Neuronal stem cell (in vitro differentiated cells): ENCODE measurements around the gene ADAM12.
A peak's percentile ranks its signal among the peaks of the same experiment; 100 is the strongest.

Experiments
- DNase-seq: peaks from one replicate; pipeline ENCODE4 v3.0.0-alpha.2; 2013; ENCODE audit warnings: low spot score
- H2AFZ ChIP-seq: one replicate; pipeline ENCODE4 v1.6.1; 2013; ENCODE audit warnings: mild to moderate bottlenecking, low read length, inconsistent platforms
- H2AK5ac ChIP-seq: 2 replicates; pipeline ENCODE4 v1.6.1; 2013; ENCODE audit warnings: low read depth, mild to moderate bottlenecking, inconsistent platforms, low read length, moderate library complexity, mixed read lengths
- H2BK120ac ChIP-seq: 2 replicates; pipeline ENCODE4 v1.6.1; 2013; ENCODE audit warnings: low read depth, mild to moderate bottlenecking, inconsistent platforms, low read length, moderate library complexity, mixed read lengths
- H2BK12ac ChIP-seq: one replicate; pipeline ENCODE4 v1.6.1; 2013; ENCODE audit warnings: low read length, inconsistent platforms
- H2BK15ac ChIP-seq: 2 replicates; pipeline ENCODE4 v1.6.1; 2013; ENCODE audit warnings: mild to moderate bottlenecking, low read length, inconsistent platforms, mixed read lengths
- H2BK5ac ChIP-seq: one replicate; pipeline ENCODE4 v1.6.1; 2013; ENCODE audit warnings: inconsistent platforms, mild to moderate bottlenecking, low read length, moderate library complexity
- H3K14ac ChIP-seq: one replicate; pipeline ENCODE4 v1.6.1; 2013; ENCODE audit warnings: low read length, inconsistent platforms
- H3K18ac ChIP-seq: 2 replicates; pipeline ENCODE4 v1.6.1; 2013; ENCODE audit warnings: low read length, inconsistent platforms
- H3K23ac ChIP-seq: 2 replicates; pipeline ENCODE4 v1.6.1; 2013; ENCODE audit warnings: low read depth, mild to moderate bottlenecking, mixed read lengths, low read length, inconsistent platforms; ENCODE audit not compliant: poor library complexity
- H3K27ac ChIP-seq: replicated peaks from 3 replicates; pipeline ENCODE4 v1.5.1; 2013; ENCODE audit warnings: low read length, inconsistent platforms
- H3K27me3 ChIP-seq, 3 experiments: 2 replicates each; pipeline ENCODE4 v1.6.1; 2013; ENCODE audit warnings: low read length in 3 of 3, mild to moderate bottlenecking in 2 of 3, inconsistent platforms in 1 of 3, low read depth in 1 of 3, mixed read lengths in 1 of 3, moderate library complexity in 1 of 3; ENCODE audit not compliant: control insufficient read depth in 3 of 3, insufficient read depth in 3 of 3
- H3K36me3 ChIP-seq, 2 donors: replicated peaks in 1 of 2; 2 replicates each; pipeline ENCODE4 v1.6.1; 2013; ENCODE audit warnings: low read length in 2 of 2; ENCODE audit not compliant: control insufficient read depth in 2 of 2, insufficient read depth in 2 of 2
- H3K4ac ChIP-seq: 2 replicates; pipeline ENCODE4 v1.6.1; 2013; ENCODE audit warnings: inconsistent platforms, mild to moderate bottlenecking, low read length, moderate library complexity
- H3K4me1 ChIP-seq, 2 donors: 1 replicate in 1 of 2; 2 replicates in 1 of 2; pipeline ENCODE4 v1.6.1; 2013; ENCODE audit warnings: low read length in 2 of 2, low read depth in 1 of 2; ENCODE audit not compliant: control insufficient read depth in 2 of 2, insufficient read depth in 1 of 2
- H3K4me2 ChIP-seq: one replicate; pipeline ENCODE4 v1.6.1; 2013; ENCODE audit warnings: mild to moderate bottlenecking, low read length, inconsistent platforms; ENCODE audit not compliant: insufficient read depth, poor library complexity, severe bottlenecking
- H3K4me3 ChIP-seq, 2 donors: 2 replicates each; pipeline ENCODE4 v1.5.1; 2013; ENCODE audit warnings: low read length in 2 of 2, mild to moderate bottlenecking in 2 of 2, inconsistent platforms in 1 of 2, moderate library complexity in 1 of 2
- H3K79me1 ChIP-seq: one replicate; pipeline ENCODE4 v1.6.1; 2013; ENCODE audit warnings: low read depth, mild to moderate bottlenecking, inconsistent platforms, low read length, moderate library complexity
- H3K9ac ChIP-seq: one replicate; pipeline ENCODE4 v1.6.1; 2013; ENCODE audit warnings: mild to moderate bottlenecking, low read depth, low read length, inconsistent platforms; ENCODE audit not compliant: poor library complexity
- H3K9me3 ChIP-seq, 2 donors: replicated peaks in 1 of 2; 2 replicates each; pipeline versions ENCODE3 to v1.6.1; 2013; ENCODE audit warnings: low read length in 2 of 2, mild to moderate bottlenecking in 2 of 2, inconsistent platforms in 1 of 2, low read depth in 1 of 2, mixed read lengths in 1 of 2, moderate library complexity in 1 of 2; ENCODE audit not compliant: control insufficient read depth in 2 of 2, insufficient read depth in 1 of 2
- H4K8ac ChIP-seq: one replicate; pipeline ENCODE4 v1.6.1; 2013; ENCODE audit warnings: low read depth, mild to moderate bottlenecking, inconsistent platforms, low read length, moderate library complexity
- H4K91ac ChIP-seq: one replicate; pipeline ENCODE4 v1.6.1; 2013; ENCODE audit warnings: low read length, low read depth, mild to moderate bottlenecking, inconsistent platforms; ENCODE audit not compliant: poor library complexity
- WGBS, 2 donors: extraction: QIAGEN DNeasy Blood & Tissue Kit; methylation state at CpG; one replicate each; pipeline ENCODE4 v1.1.7; 2013; ENCODE audit warnings: missing lambda C conversion rate in 2 of 2, mixed read lengths in 1 of 2; ENCODE audit not compliant: insufficient read length in 2 of 2, insufficient replicate concordance in 1 of 2; ENCODE audit errors: extremely low coverage in 2 of 2; 5-methylcytosine and 5-hydroxymethylcytosine counted together

The ADAM12 gene

DNA sequence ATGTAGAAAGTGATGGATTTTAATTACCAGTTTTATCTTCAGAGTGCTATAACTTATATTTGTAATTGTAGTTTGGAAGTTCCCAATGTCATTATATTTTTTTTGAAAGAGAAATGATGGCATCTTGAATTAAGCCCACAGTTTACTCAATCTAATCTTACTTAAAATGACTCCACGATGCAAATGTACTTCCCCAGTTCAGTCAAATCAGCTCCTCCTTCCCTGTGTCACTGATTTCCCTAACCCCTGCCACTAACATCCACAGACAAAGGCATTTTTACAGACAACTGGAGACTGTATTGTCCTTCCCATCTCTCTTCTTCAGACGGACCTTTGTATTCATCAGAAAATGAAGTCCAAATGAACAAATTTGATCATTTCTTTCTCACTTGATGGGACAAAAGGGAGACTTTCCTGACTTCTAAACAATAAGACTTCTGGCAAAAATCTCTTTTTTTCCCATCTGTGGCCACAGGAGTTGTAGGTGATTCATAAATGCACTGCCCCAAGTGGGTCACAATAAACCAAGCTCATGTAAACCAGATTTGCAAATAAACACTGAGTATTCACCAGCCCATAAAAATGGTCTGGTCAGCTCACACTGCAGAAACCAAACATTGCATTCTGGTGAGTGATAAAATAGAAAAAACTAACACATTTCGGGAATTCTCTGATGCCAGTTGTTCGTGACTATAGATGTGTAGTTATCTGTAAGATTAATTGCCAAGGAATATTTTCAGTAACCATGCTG lies 329.0 kb downstream of the ADAM12 start:
- Histone ChIP-seq H3K23ac (no peak overlapping the region), H4K8ac (no peak overlapping the region), H3K27me3 (no peaks in the 10 kb centered on the region), H3K4me3 (no peak overlapping the region), H3K14ac (no peak overlapping the region), H3K18ac (no peak overlapping the region), H2BK120ac (no peak overlapping the region), H3K27ac (no peak overlapping the region), H3K79me1 (no peaks in the 10 kb centered on the region), H3K9ac (no peak overlapping the region), H3K4me1 (peaks cover 7 to 42% of the 10 kb centered on the region in 2 donors), H2AK5ac (no peak overlapping the region), H3K36me3 (no peaks in the 10 kb centered on the region), H3K9me3 (peaks cover 0 to 8% of the 10 kb centered on the region in 2 donors), H2AFZ (peak overlapping the region; percentile 82), H2BK12ac (no peak overlapping the region), H4K91ac (no peak overlapping the region), H3K4ac (no peak overlapping the region), H2BK15ac (no peak overlapping the region), H3K4me2 (no peak overlapping the region), H2BK5ac (no peak overlapping the region)
- WGBS, 2 donors = no CpG with 5 or more reads among the region's 4 CpGs
- DNase-seq = no peak

- Histone ChIP-seq H4K91ac (no peak overlapping the region), H3K9me3 (peaks cover 0 to 8% of the 10 kb centered on the region in 2 donors), H3K79me1 (no peaks in the 10 kb centered on the region), H3K14ac (no peak overlapping the region), H2AK5ac (no peak overlapping the region), H3K4ac (no peak overlapping the region), H3K4me3 (no peak overlapping the region), H3K27ac (no peak overlapping the region), H4K8ac (no peak overlapping the region), H3K36me3 (no peaks in the 10 kb centered on the region), H3K18ac (no peak overlapping the region), H2BK120ac (no peak overlapping the region), H2BK15ac (no peak overlapping the region), H3K4me1 (peaks cover 7 to 39% of the 10 kb centered on the region in 2 donors), H2BK12ac (no peak overlapping the region), H2AFZ (peak overlapping the region; percentile 82), H3K9ac (no peak overlapping the region), H3K23ac (no peak overlapping the region), H2BK5ac (no peak overlapping the region), H3K27me3 (no peaks in the 10 kb centered on the region), H3K4me2 (no peak overlapping the region)
- DNase-seq = peak; percentile 17
- WGBS, 2 donors = no CpG with 5 or more reads among the region's 9 CpGs
Observed at GRCh38 chr10:126058507-126058906, 329.8 kb downstream of the ADAM12 start.

DNA sequence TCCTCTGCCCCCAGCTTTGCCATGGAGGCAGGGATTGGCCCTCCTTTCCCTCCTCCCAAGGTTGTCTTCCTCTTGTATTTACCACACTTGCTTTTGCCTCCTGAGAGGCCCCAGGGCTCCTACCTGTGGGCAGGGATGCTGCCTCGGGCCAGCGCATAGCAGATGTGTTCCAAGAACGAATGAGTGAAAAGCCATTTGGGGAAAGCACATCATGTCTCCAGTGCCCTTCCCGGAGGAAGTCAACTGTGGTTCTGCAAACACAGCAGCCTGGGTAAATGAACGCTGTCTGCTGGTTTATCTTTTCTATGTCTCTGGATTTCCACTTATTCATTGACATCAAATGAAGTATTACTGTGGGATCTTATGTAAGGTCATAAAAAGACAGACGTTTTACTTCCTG lies 330.2 kb downstream of the ADAM12 start:
- Histone ChIP-seq H4K91ac (no peak overlapping the region), H3K9ac (no peak overlapping the region), H3K14ac (no peak overlapping the region), H3K18ac (peak overlapping the region; percentile 44), H3K23ac (no peak overlapping the region), H3K36me3 (no peaks in the 10 kb centered on the region), H2BK15ac (no peak overlapping the region), H3K4ac (no peak overlapping the region), H4K8ac (no peak overlapping the region), H2BK12ac (peak overlapping the region; percentile 14), H2AK5ac (no peak overlapping the region), H3K4me1 (peaks cover 5 to 35% of the 10 kb centered on the region in 2 donors), H3K4me2 (no peak overlapping the region), H3K9me3 (peaks cover 0 to 8% of the 10 kb centered on the region in 2 donors), H2BK120ac (no peak overlapping the region), H3K4me3 (no peak overlapping the region), H3K79me1 (no peaks in the 10 kb centered on the region), H2AFZ (peak overlapping the region; percentile 82), H3K27me3 (no peaks in the 10 kb centered on the region), H3K27ac (no peak overlapping the region), H2BK5ac (no peak overlapping the region)
- whole genome bisulfite sequencing, 2 donors = no CpG with 5 or more reads among the region's 6 CpGs
- no peak for DNase-seq

DNA sequence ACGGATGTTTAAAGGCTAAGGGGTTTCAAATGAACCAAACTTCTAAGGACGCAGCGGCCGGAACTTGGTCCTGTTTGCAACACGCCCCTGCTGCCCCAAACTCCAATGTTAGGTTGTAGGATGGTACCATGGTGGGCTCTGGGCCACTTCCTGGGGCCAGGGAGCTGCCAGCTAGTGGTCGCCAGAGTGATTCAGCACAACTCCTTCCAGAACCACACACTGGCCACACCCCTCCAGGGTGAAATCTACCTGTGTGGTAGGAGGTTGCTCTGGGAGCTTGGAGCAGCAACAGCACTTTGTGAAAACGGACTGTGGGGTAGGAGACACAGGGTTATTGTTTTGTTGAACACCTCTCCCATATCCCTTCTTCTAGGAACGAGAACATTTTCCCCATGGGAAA lies 330.8 kb downstream of the ADAM12 start:
- Histone ChIP-seq H3K4me1 (peaks cover 5 to 29% of the 10 kb centered on the region in 2 donors), H4K91ac (peak overlapping the region; percentile 39), H3K4ac (no peak overlapping the region)

More for the DNA sequence above, 330.8 kb downstream of the ADAM12 start:
- H3K27me3 ChIP-seq = no peaks in the 10 kb centered on the region
- H2BK120ac ChIP-seq = no peak overlapping the region
- H3K9ac ChIP-seq = no peak overlapping the region
- no peak overlapping the region for H3K27ac ChIP-seq
- no peaks in the 10 kb centered on the region for H3K79me1 ChIP-seq
- no peak overlapping the region for H2BK5ac ChIP-seq
- no peak overlapping the region for H3K4me3 ChIP-seq
- no peak overlapping the region for H2BK12ac ChIP-seq
- H3K4me2 ChIP-seq = no peak overlapping the region
- H3K14ac ChIP-seq = no peak overlapping the region
- H3K36me3 ChIP-seq = no peaks in the 10 kb centered on the region
- peak overlapping the region; percentile 82 for H2AFZ ChIP-seq
- H3K9me3 ChIP-seq = peaks cover 0 to 8% of the 10 kb centered on the region in 2 donors
- H4K8ac ChIP-seq = no peak overlapping the region
- H2AK5ac ChIP-seq = no peak overlapping the region
- no peak overlapping the region for H2BK15ac ChIP-seq
- whole genome bisulfite sequencing, 2 donors = no CpG with 5 or more reads among the region's 8 CpGs
- H3K18ac ChIP-seq = peak overlapping the region; percentile 45
- no peak for DNase-seq
- H3K23ac ChIP-seq = no peak overlapping the region
